ENCODE data around the gene AFF4.
"Not testable (repeated sequence)": the region's sequence is repeated elsewhere in the genome, so short reads cannot be mapped to it uniquely, and the experiment has no call there.

Gene AFF4, protein sequence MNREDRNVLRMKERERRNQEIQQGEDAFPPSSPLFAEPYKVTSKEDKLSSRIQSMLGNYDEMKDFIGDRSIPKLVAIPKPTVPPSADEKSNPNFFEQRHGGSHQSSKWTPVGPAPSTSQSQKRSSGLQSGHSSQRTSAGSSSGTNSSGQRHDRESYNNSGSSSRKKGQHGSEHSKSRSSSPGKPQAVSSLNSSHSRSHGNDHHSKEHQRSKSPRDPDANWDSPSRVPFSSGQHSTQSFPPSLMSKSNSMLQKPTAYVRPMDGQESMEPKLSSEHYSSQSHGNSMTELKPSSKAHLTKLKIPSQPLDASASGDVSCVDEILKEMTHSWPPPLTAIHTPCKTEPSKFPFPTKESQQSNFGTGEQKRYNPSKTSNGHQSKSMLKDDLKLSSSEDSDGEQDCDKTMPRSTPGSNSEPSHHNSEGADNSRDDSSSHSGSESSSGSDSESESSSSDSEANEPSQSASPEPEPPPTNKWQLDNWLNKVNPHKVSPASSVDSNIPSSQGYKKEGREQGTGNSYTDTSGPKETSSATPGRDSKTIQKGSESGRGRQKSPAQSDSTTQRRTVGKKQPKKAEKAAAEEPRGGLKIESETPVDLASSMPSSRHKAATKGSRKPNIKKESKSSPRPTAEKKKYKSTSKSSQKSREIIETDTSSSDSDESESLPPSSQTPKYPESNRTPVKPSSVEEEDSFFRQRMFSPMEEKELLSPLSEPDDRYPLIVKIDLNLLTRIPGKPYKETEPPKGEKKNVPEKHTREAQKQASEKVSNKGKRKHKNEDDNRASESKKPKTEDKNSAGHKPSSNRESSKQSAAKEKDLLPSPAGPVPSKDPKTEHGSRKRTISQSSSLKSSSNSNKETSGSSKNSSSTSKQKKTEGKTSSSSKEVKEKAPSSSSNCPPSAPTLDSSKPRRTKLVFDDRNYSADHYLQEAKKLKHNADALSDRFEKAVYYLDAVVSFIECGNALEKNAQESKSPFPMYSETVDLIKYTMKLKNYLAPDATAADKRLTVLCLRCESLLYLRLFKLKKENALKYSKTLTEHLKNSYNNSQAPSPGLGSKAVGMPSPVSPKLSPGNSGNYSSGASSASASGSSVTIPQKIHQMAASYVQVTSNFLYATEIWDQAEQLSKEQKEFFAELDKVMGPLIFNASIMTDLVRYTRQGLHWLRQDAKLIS

DNA sequence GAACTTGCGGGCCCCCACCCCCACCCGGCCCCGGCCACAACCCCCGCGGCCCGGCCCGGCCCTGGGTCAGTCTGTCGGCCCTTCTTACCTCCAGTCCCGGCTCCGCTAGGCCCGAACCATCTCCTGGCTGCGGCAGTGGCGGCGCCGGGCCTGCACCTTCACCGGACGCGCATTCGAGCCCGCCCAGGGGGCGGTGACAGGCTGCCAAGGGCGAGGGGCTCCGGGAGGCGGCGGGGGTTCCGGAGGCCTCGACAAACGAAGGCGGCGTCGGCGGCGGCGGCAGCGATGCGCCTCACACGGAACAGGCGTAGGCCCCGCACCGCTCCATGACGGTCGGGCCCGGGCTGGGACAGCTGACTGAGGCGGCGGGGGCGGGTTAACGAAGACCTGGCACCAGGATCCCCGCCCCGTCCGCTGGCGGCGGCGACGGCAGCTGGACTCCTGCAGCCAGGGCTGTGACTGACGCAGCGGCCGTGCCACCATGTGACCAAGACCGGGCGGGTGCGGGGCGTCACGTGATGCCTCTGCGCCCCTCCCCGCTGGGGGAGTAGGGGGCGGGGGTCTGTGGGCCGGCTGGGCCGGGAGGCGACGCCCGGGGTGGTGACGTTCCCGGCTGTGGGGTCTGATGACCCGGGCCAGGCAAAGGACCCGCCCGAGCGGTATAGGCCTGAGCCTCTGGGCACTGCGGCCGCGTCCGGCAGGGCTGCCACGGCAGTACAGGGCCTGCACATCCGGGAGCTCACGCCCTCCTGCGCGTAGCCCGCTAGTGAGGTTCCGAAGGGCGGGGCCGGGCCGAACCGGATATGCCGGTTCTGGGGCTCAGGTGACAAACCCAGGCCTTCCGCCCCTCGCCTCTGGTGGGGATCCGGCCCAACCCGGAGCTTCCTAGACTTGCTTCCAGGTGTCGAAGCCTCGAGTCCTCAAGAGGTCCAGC, at the start of gene AFF4:
TSS of gene AFF4 (minus strand) at position 464 of the 934 bp plus-strand sequence. CDS start 26,445 bp downstream, outside the sequence.
- H3K27me3 ChIP-seq (ENCODE audit: control insufficient read depth, insufficient read depth, low read length): no peaks in the 10 kb centered on the region
- H3K36me3 ChIP-seq (ENCODE audit: control insufficient read depth, insufficient read depth, low read length): no peaks in the 10 kb centered on the region
- no peaks in the 10 kb centered on the region for H3K9me3 ChIP-seq (ENCODE audit: control insufficient read depth, insufficient read depth, low read length)
- H3K4me3 ChIP-seq (ENCODE audit: low read depth, low read length): peak within 1 kb of the TSS; percentile 97
- no peaks in the 10 kb centered on the region for H3K4me1 ChIP-seq (ENCODE audit: control insufficient read depth, insufficient read depth, low read length)
- H3K9ac ChIP-seq (ENCODE audit: low read depth, low read length): peak within 1 kb of the TSS; percentile 94

DNA sequence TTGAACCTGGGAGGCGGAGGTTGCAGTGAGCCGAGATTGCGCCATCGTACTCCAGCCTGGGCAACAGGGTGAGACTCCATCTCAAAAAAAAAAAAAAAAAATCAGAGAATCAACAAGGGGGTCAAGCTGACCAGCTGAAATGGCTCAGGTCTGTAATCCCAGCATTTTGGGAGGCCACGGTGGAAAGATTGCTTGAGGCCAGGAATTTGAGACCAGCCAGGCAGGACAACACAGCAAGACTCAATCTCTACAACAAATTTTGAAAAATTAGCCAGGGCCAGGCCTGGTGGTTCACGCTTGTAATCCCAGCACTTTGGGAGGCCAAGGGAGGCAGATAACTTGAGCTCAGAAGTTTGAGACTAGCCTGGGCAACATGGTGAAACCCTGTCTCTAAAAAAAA, 45.0 kb upstream of the AFF4 start:
- not testable (repeated sequence) for H3K27me3 ChIP-seq (ENCODE audit: control insufficient read depth, insufficient read depth, low read length); H3K9ac ChIP-seq (ENCODE audit: low read depth, low read length); H3K4me3 ChIP-seq (ENCODE audit: low read depth, low read length); H3K9me3 ChIP-seq (ENCODE audit: control insufficient read depth, insufficient read depth, low read length); H3K4me1 ChIP-seq (ENCODE audit: control insufficient read depth, insufficient read depth, low read length); H3K36me3 ChIP-seq (ENCODE audit: control insufficient read depth, insufficient read depth, low read length)

DNA sequence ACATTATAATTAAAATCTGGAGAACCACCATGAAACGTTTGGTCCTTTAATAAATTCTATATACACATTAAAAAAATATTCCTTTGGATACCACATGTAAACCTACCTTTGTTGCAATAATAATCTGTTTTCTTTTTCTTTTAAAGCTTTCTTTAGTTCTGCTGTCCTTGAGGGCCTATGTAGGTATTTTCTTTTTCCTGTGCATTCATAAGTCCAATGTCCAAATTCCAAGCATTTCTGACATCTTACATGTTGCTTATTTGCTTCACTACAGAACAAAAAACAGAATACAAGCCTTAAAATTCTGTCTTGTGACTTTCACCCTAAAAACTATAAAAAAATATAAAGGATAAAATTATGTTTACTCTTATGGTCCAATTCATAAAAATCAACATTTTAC, 43.2 kb upstream of the AFF4 start:
- Histone ChIP-seq H3K4me1 (ENCODE audit: control insufficient read depth, insufficient read depth, low read length) (no peaks in the 10 kb centered on the region), H3K9ac (ENCODE audit: low read depth, low read length) (no peak overlapping the region), H3K27me3 (ENCODE audit: control insufficient read depth, insufficient read depth, low read length) (no peaks in the 10 kb centered on the region), H3K9me3 (ENCODE audit: control insufficient read depth, insufficient read depth, low read length) (no peaks in the 10 kb centered on the region), H3K36me3 (ENCODE audit: control insufficient read depth, insufficient read depth, low read length) (peaks cover 5% of the 10 kb centered on the region), H3K4me3 (ENCODE audit: low read depth, low read length) (no peak overlapping the region)

DNA sequence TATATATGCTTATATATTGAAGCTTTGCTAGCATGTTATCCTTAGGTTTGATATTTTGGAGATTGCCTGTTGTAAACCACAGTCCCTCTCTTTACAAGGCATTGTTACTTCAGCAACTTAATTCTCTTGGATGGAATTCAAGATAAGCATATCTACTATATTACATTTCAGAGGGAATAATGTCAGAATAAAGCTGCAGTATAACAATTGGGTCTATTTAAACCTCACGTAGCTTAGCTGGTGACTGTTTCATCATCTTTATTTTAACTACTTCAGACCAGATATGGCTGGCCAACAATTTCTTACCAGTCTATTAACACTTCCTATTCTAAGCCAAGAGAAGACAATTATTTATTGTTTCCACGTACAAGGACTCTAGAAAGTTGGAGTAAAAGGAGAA, 35.8 kb upstream of the AFF4 start:
- H3K9me3 ChIP-seq (ENCODE audit: control insufficient read depth, insufficient read depth, low read length): no peaks in the 10 kb centered on the region
- H3K9ac ChIP-seq (ENCODE audit: low read depth, low read length): no peak overlapping the region
- H3K4me3 ChIP-seq (ENCODE audit: low read depth, low read length): no peak overlapping the region
- no peaks in the 10 kb centered on the region for H3K4me1 ChIP-seq (ENCODE audit: control insufficient read depth, insufficient read depth, low read length)
- H3K27me3 ChIP-seq (ENCODE audit: control insufficient read depth, insufficient read depth, low read length): no peaks in the 10 kb centered on the region
- H3K36me3 ChIP-seq (ENCODE audit: control insufficient read depth, insufficient read depth, low read length): peaks cover 4% of the 10 kb centered on the region

DNA sequence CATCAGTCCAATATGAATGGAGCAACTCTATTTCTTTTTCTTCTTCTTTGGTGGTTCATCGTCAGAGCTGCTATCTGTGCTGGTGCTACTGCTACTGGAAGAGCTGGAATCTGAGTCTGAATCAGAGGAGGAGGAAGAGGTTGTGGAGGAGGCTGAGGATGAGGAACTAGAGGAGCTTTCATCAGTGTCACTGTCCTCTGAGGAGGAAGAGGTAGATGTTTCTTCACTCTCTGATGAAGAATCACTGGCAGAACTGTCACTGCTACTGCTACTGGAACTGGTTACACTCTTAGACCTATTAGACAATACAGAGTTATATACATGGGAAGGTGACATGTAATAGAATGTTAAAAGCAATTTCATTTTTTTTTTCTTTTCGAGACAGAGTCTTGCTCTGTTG, 35.1 kb upstream of the AFF4 start:
- Histone ChIP-seq H3K9ac (ENCODE audit: low read depth, low read length) (no peak overlapping the region), H3K36me3 (ENCODE audit: control insufficient read depth, insufficient read depth, low read length) (peaks cover 4% of the 10 kb centered on the region), H3K27me3 (ENCODE audit: control insufficient read depth, insufficient read depth, low read length) (no peaks in the 10 kb centered on the region), H3K4me3 (ENCODE audit: low read depth, low read length) (no peak overlapping the region), H3K4me1 (ENCODE audit: control insufficient read depth, insufficient read depth, low read length) (no peaks in the 10 kb centered on the region), H3K9me3 (ENCODE audit: control insufficient read depth, insufficient read depth, low read length) (no peaks in the 10 kb centered on the region)

DNA sequence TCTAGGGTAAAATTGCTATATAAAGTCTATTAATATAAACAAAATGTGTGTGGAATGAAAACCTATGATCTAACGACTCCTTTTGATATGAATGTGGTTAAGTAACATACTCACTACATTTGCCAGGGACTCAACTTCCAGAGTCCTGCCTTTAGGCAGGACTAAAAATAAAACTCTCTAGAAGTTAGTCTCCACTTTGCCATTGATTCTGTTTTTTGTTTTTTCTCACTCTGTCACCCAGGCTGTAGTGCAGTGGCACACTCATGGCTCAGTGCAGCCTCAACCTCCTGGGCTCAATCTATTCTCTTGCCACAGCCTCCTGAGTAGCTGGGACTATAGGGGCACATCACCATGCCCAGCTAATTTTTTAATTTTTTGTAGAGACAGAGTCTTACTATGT, 32.9 kb upstream of the AFF4 start:
- Histone ChIP-seq H3K9me3 (ENCODE audit: control insufficient read depth, insufficient read depth, low read length) (no peaks in the 10 kb centered on the region), H3K4me3 (ENCODE audit: low read depth, low read length) (no peak overlapping the region), H3K9ac (ENCODE audit: low read depth, low read length) (no peak overlapping the region), H3K27me3 (ENCODE audit: control insufficient read depth, insufficient read depth, low read length) (no peaks in the 10 kb centered on the region), H3K4me1 (ENCODE audit: control insufficient read depth, insufficient read depth, low read length) (no peaks in the 10 kb centered on the region), H3K36me3 (ENCODE audit: control insufficient read depth, insufficient read depth, low read length) (no peaks in the 10 kb centered on the region)

DNA sequence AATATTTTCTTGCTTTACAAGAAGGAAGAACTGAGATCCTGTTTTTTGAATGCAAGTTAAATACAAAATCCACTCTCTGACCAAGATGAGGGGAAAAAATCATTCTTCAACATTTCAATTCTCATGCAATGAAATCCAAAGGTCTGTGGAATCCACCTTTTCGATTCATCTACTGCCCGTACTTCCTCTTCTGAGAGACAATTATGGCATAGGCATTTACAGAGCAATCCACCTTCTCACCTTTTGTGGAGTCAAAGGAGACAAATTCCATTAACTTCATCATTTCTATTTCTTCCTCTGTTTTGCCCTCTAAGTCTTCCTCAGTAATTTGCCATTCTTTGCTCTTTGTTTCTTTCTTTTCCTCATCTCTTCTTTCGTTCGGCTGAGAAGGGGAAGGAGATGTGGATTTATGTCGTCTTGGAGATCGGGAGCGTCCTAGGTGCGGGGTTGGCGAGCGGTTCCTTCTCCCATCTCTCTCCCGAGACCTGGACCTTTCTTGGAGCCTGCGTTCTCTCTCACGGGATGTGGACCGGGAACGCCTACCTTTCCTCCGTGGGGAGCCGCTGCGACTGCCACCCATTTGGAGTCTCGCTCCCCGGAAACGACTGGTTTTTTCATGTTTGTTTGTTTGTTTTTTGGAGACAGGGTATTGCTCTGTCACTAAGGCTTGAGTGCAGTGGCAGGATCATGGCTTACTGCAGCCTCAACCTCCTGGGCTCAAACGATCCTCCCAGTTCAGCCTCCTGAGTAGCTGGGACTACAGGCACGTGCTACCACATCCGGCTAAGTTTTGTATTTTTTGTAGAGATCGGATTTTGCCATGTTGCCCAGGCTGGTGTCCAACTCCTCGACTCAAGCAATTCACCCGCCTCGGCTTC, 24.3 kb upstream of the AFF4 start:
- H3K4me3 ChIP-seq (ENCODE audit: low read depth, low read length): peak overlapping the region; percentile 6

DNA sequence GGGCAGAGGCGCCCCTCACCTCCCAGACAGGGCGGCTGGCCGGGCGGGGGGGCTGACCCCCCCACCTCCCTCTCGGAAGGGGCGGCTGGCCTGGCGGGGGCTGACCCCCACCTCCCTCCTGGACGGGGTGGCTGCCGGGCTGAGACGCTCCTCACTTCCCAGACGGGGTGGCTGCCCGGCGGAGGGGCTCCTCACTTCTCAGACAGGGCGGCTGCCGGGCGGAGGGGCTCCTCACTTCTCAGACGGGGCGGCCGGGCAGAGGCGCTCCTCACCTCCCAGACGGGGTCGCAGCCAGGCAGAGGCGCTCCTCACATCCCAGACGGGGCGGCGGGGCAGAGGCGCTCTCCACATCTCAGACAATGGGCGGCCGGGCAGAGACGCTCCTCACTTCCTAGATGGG, 19.5 kb upstream of the AFF4 start:
- not testable (repeated sequence) for H3K9ac ChIP-seq (ENCODE audit: low read depth, low read length); H3K9me3 ChIP-seq (ENCODE audit: control insufficient read depth, insufficient read depth, low read length); H3K36me3 ChIP-seq (ENCODE audit: control insufficient read depth, insufficient read depth, low read length); H3K27me3 ChIP-seq (ENCODE audit: control insufficient read depth, insufficient read depth, low read length); H3K4me1 ChIP-seq (ENCODE audit: control insufficient read depth, insufficient read depth, low read length); H3K4me3 ChIP-seq (ENCODE audit: low read depth, low read length)

More for the DNA sequence above, 24.3 kb upstream of the AFF4 start:
- H3K9ac ChIP-seq (ENCODE audit: low read depth, low read length): no peak overlapping the region
- H3K4me1 ChIP-seq (ENCODE audit: control insufficient read depth, insufficient read depth, low read length): no peaks in the 10 kb centered on the region
- no peaks in the 10 kb centered on the region for H3K36me3 ChIP-seq (ENCODE audit: control insufficient read depth, insufficient read depth, low read length)
- no peaks in the 10 kb centered on the region for H3K27me3 ChIP-seq (ENCODE audit: control insufficient read depth, insufficient read depth, low read length)
- H3K9me3 ChIP-seq (ENCODE audit: control insufficient read depth, insufficient read depth, low read length): no peaks in the 10 kb centered on the region

DNA sequence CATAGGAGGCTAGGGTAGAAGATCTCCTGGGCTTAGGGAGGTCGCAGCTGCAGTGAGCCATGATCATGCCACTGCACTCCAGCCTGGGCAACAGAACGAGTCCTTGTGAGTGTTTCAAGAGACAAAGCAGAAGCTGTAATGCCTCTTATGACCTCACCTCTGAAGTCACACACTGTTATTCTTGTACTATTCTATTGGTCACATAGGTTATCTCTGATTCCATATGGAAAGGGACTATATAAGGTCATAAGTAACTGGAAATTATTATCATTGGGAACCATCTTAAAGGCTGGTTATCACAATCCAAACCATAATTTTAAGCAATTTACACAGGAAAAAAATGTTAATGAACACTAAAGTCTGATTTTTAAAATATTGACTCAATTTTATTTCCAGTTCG, 17.9 kb upstream of the AFF4 start:
- Histone ChIP-seq H3K4me3 (ENCODE audit: low read depth, low read length) (no peak overlapping the region), H3K9ac (ENCODE audit: low read depth, low read length) (no peak overlapping the region), H3K36me3 (ENCODE audit: control insufficient read depth, insufficient read depth, low read length) (no peaks in the 10 kb centered on the region), H3K27me3 (ENCODE audit: control insufficient read depth, insufficient read depth, low read length) (no peaks in the 10 kb centered on the region), H3K4me1 (ENCODE audit: control insufficient read depth, insufficient read depth, low read length) (no peaks in the 10 kb centered on the region), H3K9me3 (ENCODE audit: control insufficient read depth, insufficient read depth, low read length) (no peaks in the 10 kb centered on the region)

DNA sequence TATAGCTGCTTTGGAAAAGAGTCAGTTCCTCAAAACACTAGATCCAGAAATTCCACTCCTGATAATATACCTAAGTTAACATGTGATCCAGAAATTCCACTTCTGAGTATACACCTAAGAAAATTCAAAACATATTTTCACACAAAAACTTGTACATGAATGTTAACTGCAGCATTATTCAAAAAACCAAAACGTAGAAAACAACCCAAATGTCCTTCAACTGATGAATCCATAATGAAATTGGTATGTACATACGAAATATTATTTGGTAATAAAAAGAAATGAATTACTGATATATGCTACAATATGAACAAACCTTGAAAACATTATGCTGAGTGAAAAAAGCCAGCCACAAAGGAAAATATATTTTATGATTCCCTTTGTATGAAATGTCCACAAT, 16.5 kb upstream of the AFF4 start:
- H3K4me3 ChIP-seq (ENCODE audit: low read depth, low read length): no peak overlapping the region
- no peaks in the 10 kb centered on the region for H3K36me3 ChIP-seq (ENCODE audit: control insufficient read depth, insufficient read depth, low read length)
- H3K9ac ChIP-seq (ENCODE audit: low read depth, low read length): no peak overlapping the region
- no peaks in the 10 kb centered on the region for H3K9me3 ChIP-seq (ENCODE audit: control insufficient read depth, insufficient read depth, low read length)
- H3K4me1 ChIP-seq (ENCODE audit: control insufficient read depth, insufficient read depth, low read length): no peaks in the 10 kb centered on the region
- H3K27me3 ChIP-seq (ENCODE audit: control insufficient read depth, insufficient read depth, low read length): no peaks in the 10 kb centered on the region

Measured in iPS-15b (cell line).